Astrocyte of the spinal cord (primary cell): Measurements from ENCODE around the gene RAE1.
"Not testable (repeated sequence)": the region's sequence is repeated elsewhere in the genome, so short reads cannot be mapped to it uniquely, and the experiment has no call there.

ENCODE experiments used
- DNase-seq: peaks from one replicate; pipeline ENCODE4 v3.0.0; 2011; ENCODE audit warnings: low read depth, low spot score
- H3K4me3 ChIP-seq: 2 replicates; pipeline ENCODE4 v1.5.1; 2011; ENCODE audit warnings: low read depth, mild to moderate bottlenecking, low read length, moderate library complexity
- in situ Hi-C: cut with HindIII; loops from 2 replicates; pipeline ENCODE4 v1.10.0; 2017; ENCODE audit warnings: low sequenced_read_pairs
- TF ChIP-seq, protein P1 (sequence below): IDR thresholded peaks from 2 replicates; pipeline ENCODE4 v1.5.1; 2012; ENCODE audit warnings: low read depth, mild to moderate bottlenecking, low read length, inconsistent platforms

Gene RAE1

DNA sequence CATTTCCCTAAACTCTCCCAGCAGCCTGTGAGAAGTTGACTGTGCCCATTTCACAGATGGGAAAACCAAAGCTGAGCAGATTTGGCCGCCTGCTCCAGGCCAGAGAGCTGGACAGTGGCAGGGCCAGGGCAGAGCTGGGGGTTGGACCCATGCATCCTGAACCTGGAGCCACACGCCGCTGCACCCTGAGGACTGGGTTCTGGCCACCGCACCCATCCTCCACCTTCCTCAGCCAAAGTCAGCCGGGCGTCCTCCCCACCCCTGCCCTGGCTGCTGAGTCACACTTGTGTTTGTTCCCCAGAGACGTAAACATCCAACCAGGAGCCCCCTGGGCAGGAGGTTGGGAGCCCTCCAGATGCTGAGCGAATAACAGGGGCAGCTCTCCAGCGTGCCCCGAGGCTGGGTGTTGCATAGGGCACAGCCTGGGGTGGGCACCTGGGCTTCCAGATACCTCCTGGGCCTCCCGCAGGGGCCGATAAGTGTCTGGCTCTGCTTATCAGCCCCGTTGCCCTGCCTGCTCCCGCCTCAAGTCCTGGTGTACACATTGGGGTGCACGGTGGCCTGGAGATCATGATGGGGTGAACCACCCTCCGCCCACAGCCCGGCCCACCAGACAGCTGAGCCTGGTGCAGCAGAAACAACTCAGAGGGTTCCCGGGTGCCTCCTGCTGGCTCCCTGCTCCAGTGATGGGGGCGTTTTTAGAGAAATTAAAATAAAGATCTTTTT lies 64.0 kb downstream of the RAE1 start:
- no peak for DNase-seq
- in situ Hi-C loops, result no loop called here
- TF ChIP-seq, protein P1, sequence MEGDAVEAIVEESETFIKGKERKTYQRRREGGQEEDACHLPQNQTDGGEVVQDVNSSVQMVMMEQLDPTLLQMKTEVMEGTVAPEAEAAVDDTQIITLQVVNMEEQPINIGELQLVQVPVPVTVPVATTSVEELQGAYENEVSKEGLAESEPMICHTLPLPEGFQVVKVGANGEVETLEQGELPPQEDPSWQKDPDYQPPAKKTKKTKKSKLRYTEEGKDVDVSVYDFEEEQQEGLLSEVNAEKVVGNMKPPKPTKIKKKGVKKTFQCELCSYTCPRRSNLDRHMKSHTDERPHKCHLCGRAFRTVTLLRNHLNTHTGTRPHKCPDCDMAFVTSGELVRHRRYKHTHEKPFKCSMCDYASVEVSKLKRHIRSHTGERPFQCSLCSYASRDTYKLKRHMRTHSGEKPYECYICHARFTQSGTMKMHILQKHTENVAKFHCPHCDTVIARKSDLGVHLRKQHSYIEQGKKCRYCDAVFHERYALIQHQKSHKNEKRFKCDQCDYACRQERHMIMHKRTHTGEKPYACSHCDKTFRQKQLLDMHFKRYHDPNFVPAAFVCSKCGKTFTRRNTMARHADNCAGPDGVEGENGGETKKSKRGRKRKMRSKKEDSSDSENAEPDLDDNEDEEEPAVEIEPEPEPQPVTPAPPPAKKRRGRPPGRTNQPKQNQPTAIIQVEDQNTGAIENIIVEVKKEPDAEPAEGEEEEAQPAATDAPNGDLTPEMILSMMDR, result no peak
- no peak overlapping the region for H3K4me3 ChIP-seq

DNA sequence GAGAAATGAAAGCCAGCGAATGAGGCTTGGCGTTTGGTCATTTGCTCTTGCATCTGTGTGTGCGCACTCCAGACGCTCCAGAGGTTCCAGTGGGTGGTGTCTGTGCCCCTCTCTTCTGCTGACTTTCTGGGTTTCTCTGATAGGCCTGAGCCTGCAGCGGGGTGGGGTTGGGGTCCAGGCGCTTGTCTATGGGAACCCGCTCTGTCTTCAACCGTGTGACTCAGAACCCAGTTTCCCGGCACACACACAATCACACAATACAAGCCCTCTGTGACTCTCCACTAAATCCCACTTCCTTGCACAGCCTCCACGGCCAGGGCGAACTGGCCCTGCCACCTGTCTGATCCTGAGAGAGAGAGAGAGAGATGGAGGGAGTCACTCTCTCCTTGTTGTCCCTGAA lies 64.7 kb downstream of the RAE1 start:
- no peak for DNase-seq
- TF ChIP-seq, protein P1, result no peak
- in situ Hi-C loops, result no loop called here
- H3K4me3 ChIP-seq, result no peak overlapping the region

DNA sequence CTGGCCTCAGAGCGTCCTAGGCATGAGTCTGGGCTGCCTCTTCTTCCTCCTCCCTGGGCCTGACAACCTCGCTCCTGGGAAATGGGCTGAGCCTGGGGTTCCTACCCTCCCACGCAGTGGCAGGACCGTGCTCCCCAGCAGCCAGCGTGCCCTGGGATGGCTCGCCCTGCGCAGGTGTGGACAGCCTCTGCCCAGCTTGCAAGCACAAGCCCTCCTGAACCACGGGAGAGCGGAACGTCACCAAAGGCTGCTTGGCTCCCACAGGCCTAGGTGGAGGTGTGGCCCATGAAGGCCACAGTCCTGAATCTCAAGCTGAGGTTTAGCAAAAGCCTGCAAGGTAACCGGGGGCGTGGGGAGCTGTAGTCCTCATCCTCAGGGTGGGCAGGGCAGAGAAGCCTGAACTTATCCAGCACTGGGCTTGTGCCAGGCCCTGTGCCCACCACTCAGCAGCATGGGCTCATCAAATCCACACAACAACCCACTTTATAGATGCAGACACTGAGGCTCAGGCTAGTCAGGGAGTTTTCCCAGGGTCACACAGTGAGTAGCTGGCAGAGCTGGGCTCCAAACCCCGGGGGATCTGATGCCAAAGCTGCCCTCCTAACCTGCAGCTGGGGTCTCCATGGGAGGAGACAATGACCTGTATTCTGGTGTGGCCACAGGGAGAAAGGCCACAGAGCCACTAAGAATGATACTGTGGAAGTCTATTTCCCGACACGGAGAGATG lies 65.4 kb downstream of the RAE1 start:
- DNase-seq, result no peak
- in situ Hi-C loops, result no loop called here
- H3K4me3 ChIP-seq, result no peak overlapping the region
- TF ChIP-seq, protein P1, result no peak

DNA sequence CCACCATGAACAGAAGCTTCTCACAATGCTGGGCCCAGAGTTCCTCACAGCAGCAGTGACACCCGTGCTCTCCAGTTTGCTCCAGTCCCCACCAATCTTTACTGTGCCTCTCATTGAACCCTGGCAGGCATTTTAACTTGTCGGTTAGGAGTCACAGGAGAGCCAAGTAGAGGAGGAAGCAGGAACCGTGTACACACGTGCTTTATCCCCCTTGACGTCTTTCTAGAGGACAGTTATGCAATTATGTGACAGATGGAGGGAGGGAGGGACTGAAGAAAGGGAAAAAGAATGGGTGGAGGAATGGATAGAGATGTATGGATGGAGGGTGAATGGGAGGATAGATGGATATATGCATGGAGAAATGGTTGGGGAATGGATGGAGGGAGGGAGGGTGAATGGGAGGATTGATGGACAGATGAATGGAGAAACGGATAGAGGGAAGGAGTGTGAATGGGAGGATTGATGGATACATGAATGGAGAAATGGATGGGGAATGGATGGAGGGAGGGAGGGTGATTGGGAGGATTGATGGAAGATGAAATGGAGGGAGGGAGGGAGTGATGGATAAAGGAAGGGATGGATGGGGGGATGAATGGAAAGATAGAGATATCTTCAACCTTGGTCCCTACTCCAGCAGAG lies 66.1 kb downstream of the RAE1 start:
- H3K4me3 ChIP-seq, result no peak overlapping the region
- no peak for DNase-seq
- TF ChIP-seq, protein P1, result no peak
- in situ Hi-C loops, result no loop called here

DNA sequence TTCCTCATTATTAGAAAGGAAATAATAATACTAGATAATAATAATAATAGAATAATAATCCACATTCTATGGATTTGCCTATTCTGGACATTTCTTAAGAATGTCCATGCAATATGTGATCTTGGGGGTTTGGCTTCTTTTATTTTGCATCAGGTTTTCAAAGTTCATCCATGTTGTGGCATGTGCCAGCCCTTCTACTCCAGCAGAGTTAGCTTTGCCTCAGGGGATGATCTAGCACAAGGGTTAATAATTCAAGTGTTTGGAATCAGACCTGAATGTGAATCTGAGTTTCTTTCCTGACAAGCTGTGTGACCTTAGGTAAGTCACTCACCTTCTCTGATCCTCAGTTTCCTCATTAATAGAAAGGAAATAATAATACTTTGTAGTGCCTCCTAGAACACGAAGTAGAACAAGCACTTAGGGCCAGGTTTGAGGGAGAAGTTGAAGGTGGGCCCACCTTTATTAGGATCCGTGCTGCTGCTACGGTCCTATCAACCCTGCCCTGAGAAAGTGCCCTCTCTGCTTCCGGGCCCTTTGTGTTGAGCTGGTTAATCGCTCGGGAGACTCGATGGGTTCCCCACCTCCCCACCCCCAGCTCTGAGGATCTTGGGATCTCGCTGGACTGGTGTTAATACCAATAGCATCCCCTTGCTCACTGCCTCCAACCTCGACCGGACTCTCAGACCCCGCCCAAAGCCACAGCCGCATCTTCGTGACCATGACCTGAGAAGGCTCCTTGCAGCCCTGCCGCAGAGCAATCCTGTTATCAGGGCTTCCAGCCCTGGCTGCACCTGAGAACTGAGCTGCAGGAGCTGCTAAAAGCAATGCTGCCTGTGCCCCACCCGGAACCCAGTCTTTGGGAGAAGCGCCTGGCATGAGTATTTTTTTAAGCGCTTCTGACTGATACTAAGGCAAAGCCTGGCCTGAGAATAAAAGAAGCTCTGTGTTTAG lies 67.0 kb downstream of the RAE1 start:
- in situ Hi-C loops, result no loop called here
- TF ChIP-seq, protein P1, result no peak
- DNase-seq, result no peak
- no peak overlapping the region for H3K4me3 ChIP-seq

- in situ Hi-C loops, result not testable (repeated sequence)
Measured at GRCh38 chr20:57419479-57419878, 68.4 kb downstream of the RAE1 start.

More at GRCh38 chr20:57419479-57419878, 68.4 kb downstream of the RAE1 start:
- DNase-seq, H3K4me3 ChIP-seq: not testable (repeated sequence)
